Naive B cell (primary cell): ENCODE measurements around the gene DHPS. TPM values are rescaled to one million over a fixed set of nuclear protein-coding genes. Genes with fewer than 3 reads are reported as not detected.
"Not testable (repeated sequence)": the region's sequence is repeated elsewhere in the genome, so short reads cannot be mapped to it uniquely, and the experiment has no call there.

ENCODE experiments used
- ATAC-seq, 2 donors: fragments of 150-1000 bp; cut with Tn5 transposase; 2 replicates each; pipeline ENCODE4 v1.10.0; 2021; ENCODE audit warnings: low read depth in 2 of 2, mild to moderate bottlenecking in 2 of 2, moderate library complexity in 2 of 2
- DNase-seq: peaks from one replicate; pipeline ENCODE4 v3.0.0; 2022
- H3K27ac Mint-ChIP-seq, 6 donors: one replicate each; pipeline ENCODE4 v1.8.0; 2020 to 2022; ENCODE audit warnings: mild to moderate bottlenecking in 6 of 6, mixed read lengths in 6 of 6, moderate library complexity in 5 of 6, inconsistent platforms in 2 of 6
- H3K27me3 Mint-ChIP-seq, 3 donors: one replicate each; pipeline ENCODE4 v1.8.0; 2021 to 2022; ENCODE audit warnings: mixed read lengths in 3 of 3, mild to moderate bottlenecking in 1 of 3
- H3K36me3 Mint-ChIP-seq, 2 donors: one replicate each; pipeline ENCODE4 v1.8.0; 2020 to 2022; ENCODE audit warnings: mixed read lengths in 2 of 2, inconsistent platforms in 1 of 2, mild to moderate bottlenecking in 1 of 2
- H3K4me1 Mint-ChIP-seq, 3 donors: one replicate each; pipeline ENCODE4 v1.8.0; 2020 to 2022; ENCODE audit warnings: mixed read lengths in 3 of 3, inconsistent platforms in 1 of 3, mild to moderate bottlenecking in 1 of 3, moderate library complexity in 1 of 3
- H3K4me3 Mint-ChIP-seq, 8 donors: one replicate each; pipeline ENCODE4 v1.8.0; 2020 to 2022; ENCODE audit warnings: mild to moderate bottlenecking in 8 of 8, mixed read lengths in 8 of 8, moderate library complexity in 8 of 8, inconsistent platforms in 2 of 8
- H3K9me3 Mint-ChIP-seq, 7 donors: one replicate each; pipeline ENCODE4 v1.8.0; 2020 to 2022; ENCODE audit warnings: mixed read lengths in 7 of 7, mild to moderate bottlenecking in 5 of 7, inconsistent platforms in 2 of 7, moderate library complexity in 1 of 7
- polyA plus RNA-seq, 6 donors: library from polyadenylated mRNA; unstranded; fragments of 300-500 nt; fragmentation: Illumina TruSeq; gene quantifications; one replicate each; pipeline ENCODE4 v1.2.3, GENCODE V29; 2021; ENCODE audit warnings: low read depth in 6 of 6

The DHPS gene
- polyA plus RNA-seq, 6 donors from 2014 or later: 83.5 to 132 (median 85.5) TPM

GRCh38 chr19:12696366-12697335 lies 15.0 kb upstream of the DHPS start, which contains the start of gene FBXW9:
TSS of gene FBXW9 (minus strand) at chr19:12696631. CDS start at chr19:12696581, 50 bp downstream.
- Mint-ChIP-seq H3K4me3 (peak within 1 kb of the TSS; percentile 84 to 97 (median 94)), H3K4me1 (peaks cover 4 to 12% (median 5%) of the 10 kb centered on the region in 3 donors), H3K9me3 (no peaks in the 10 kb centered on the region), H3K36me3 (no peaks in the 10 kb centered on the region), H3K27me3 (no peaks in the 10 kb centered on the region), H3K27ac (peak within 1 kb of the TSS; percentile 94 to 98 (median 97))
- DNase-seq (peak; percentile 93), ATAC-seq (peak; percentile 93 to 95)

- Mint-ChIP-seq H3K27ac (peak overlapping the region in 5 of 6 donors; percentile 49 to 97 (median 97)), H3K4me3 (peak overlapping the region; percentile 84 to 97 (median 94)), H3K36me3 (no peaks in the 10 kb centered on the region), H3K27me3 (no peaks in the 10 kb centered on the region), H3K9me3 (no peaks in the 10 kb centered on the region), H3K4me1 (peaks cover 4 to 12% (median 5%) of the 10 kb centered on the region in 3 donors)
- DNase-seq (no peak), ATAC-seq (peak in 1 of 2 donors; percentile 1)
These were observed 14.3 kb upstream of the DHPS start for GRCh38 chr19:12695997-12696365.

- peaks cover 4 to 12% (median 5%) of the 10 kb centered on the region in 3 donors for H3K4me1 Mint-ChIP-seq
- no peak for DNase-seq
- H3K9me3 Mint-ChIP-seq: no peaks in the 10 kb centered on the region
- H3K27ac Mint-ChIP-seq: peak overlapping the region in 3 of 6 donors; percentile 49 to 78 (median 70)
- peak overlapping the region; percentile 64 to 95 (median 90) for H3K4me3 Mint-ChIP-seq
- no peaks in the 10 kb centered on the region for H3K27me3 Mint-ChIP-seq
- no peak for ATAC-seq
- no peaks in the 10 kb centered on the region for H3K36me3 Mint-ChIP-seq
These were observed 13.8 kb upstream of the DHPS start for GRCh38 chr19:12695514-12695913.

- Mint-ChIP-seq H3K4me1 (peaks cover 4 to 12% (median 5%) of the 10 kb centered on the region in 3 donors), H3K36me3 (no peaks in the 10 kb centered on the region), H3K27ac (no peak overlapping the region), H3K27me3 (no peaks in the 10 kb centered on the region), H3K9me3 (no peaks in the 10 kb centered on the region), H3K4me3 (peak overlapping the region in 7 of 8 donors; percentile 6 to 95 (median 64))
- ATAC-seq: no peak
- DNase-seq: no peak
These were observed 13.4 kb upstream of the DHPS start for GRCh38 chr19:12695096-12695495.

GRCh38 chr19:12694641-12695040 lies 13.0 kb upstream of the DHPS start:
- DNase-seq: no peak
- no peaks in the 10 kb centered on the region for H3K36me3 Mint-ChIP-seq
- H3K9me3 Mint-ChIP-seq: no peaks in the 10 kb centered on the region
- H3K27ac Mint-ChIP-seq: no peak overlapping the region
- ATAC-seq: no peak
- no peaks in the 10 kb centered on the region for H3K27me3 Mint-ChIP-seq
- H3K4me1 Mint-ChIP-seq: peaks cover 4 to 12% (median 5%) of the 10 kb centered on the region in 3 donors
- peak overlapping the region in 3 of 8 donors; percentile 16 to 95 (median 64) for H3K4me3 Mint-ChIP-seq

- Mint-ChIP-seq H3K27ac (no peak overlapping the region), H3K4me1 (peaks cover under 1 to 10% (median 5%) of the 10 kb centered on the region in 3 donors), H3K36me3 (no peaks in the 10 kb centered on the region), H3K4me3 (no peak overlapping the region), H3K9me3 (no peaks in the 10 kb centered on the region), H3K27me3 (no peaks in the 10 kb centered on the region)
- ATAC-seq (no peak), DNase-seq (no peak)
These were observed 11.3 kb upstream of the DHPS start for GRCh38 chr19:12692960-12693359.

GRCh38 chr19:12689581-12690216 lies 8.0 kb upstream of the DHPS start:
- Mint-ChIP-seq H3K36me3 (no peaks in the 10 kb centered on the region), H3K9me3 (no peaks in the 10 kb centered on the region), H3K27me3 (no peaks in the 10 kb centered on the region), H3K4me1 (no peaks in the 10 kb centered on the region), H3K4me3 (no peak overlapping the region), H3K27ac (no peak overlapping the region)
- ATAC-seq: no peak
- no peak for DNase-seq

- Mint-ChIP-seq H3K27ac (no peak overlapping the region), H3K4me1 (peaks cover 0 to under 1% (median 0%) of the 10 kb centered on the region in 3 donors), H3K4me3 (no peak overlapping the region), H3K27me3 (no peaks in the 10 kb centered on the region), H3K36me3 (no peaks in the 10 kb centered on the region), H3K9me3 (no peaks in the 10 kb centered on the region)
- DNase-seq (no peak), ATAC-seq (no peak)
These were observed 7.3 kb upstream of the DHPS start for GRCh38 chr19:12689012-12689411.

GRCh38 chr19:12687496-12688196 lies 6.0 kb upstream of the DHPS start, which contains the start of gene GNG14:
TSS of gene GNG14 (plus strand) at chr19:12687998. CDS start at chr19:12688049, 51 bp downstream.
- no peak for ATAC-seq
- DNase-seq: no peak
- peaks cover 0 to 3% (median 0%) of the 10 kb centered on the region in 3 donors for H3K4me1 Mint-ChIP-seq
- H3K27me3 Mint-ChIP-seq: no peaks in the 10 kb centered on the region
- H3K36me3 Mint-ChIP-seq: no peaks in the 10 kb centered on the region
- H3K9me3 Mint-ChIP-seq: no peaks in the 10 kb centered on the region
- H3K27ac Mint-ChIP-seq: no peak within 1 kb of the TSS
- no peak within 1 kb of the TSS for H3K4me3 Mint-ChIP-seq

GRCh38 chr19:12685831-12686230 lies 4.2 kb upstream of the DHPS start:
- peaks cover 6 to 13% (median 9%) of the 10 kb centered on the region in 3 donors for H3K4me1 Mint-ChIP-seq
- H3K27ac Mint-ChIP-seq: no peak overlapping the region
- ATAC-seq (no peak), DNase-seq (no peak)
- no peaks in the 10 kb centered on the region for H3K27me3 Mint-ChIP-seq
- H3K9me3 Mint-ChIP-seq: no peaks in the 10 kb centered on the region
- no peak overlapping the region for H3K4me3 Mint-ChIP-seq
- H3K36me3 Mint-ChIP-seq: no peaks in the 10 kb centered on the region

GRCh38 chr19:12680034-12680433 lies 1.6 kb downstream of the DHPS start:
- peaks cover 0 to 7% of the 10 kb centered on the region in 2 donors for H3K36me3 Mint-ChIP-seq
- H3K27me3 Mint-ChIP-seq: no peaks in the 10 kb centered on the region
- ATAC-seq (no peak), DNase-seq (no peak)
- peak overlapping the region; percentile 12 to 99 (median 58) for H3K4me3 Mint-ChIP-seq
- H3K9me3 Mint-ChIP-seq: no peaks in the 10 kb centered on the region
- H3K27ac Mint-ChIP-seq: peak overlapping the region in 1 of 6 donors; percentile 57
- H3K4me1 Mint-ChIP-seq: peaks cover 32% of the 10 kb centered on the region in 3 donors

- not testable (repeated sequence) for H3K27ac Mint-ChIP-seq, H3K9me3 Mint-ChIP-seq, ATAC-seq, H3K27me3 Mint-ChIP-seq, DNase-seq
- H3K4me1 Mint-ChIP-seq: peaks cover 32 to 45% (median 35%) of the 10 kb centered on the region in 3 donors
- peaks cover 0 to 16% of the 10 kb centered on the region in 2 donors for H3K36me3 Mint-ChIP-seq
- peak overlapping the region in 1 of 8 donors; percentile 63 for H3K4me3 Mint-ChIP-seq
These were observed 3.6 kb downstream of the DHPS start for GRCh38 chr19:12678039-12678438.

GRCh38 chr19:12676928-12677327 lies 4.8 kb downstream of the DHPS start:
- Mint-ChIP-seq H3K27ac (peak overlapping the region in 5 of 6 donors; percentile 9 to 70 (median 32)), H3K4me1 (peaks cover 37 to 50% (median 39%) of the 10 kb centered on the region in 3 donors), H3K36me3 (peaks cover 0 to 16% of the 10 kb centered on the region in 2 donors), H3K27me3 (no peaks in the 10 kb centered on the region), H3K4me3 (peak overlapping the region in 2 of 8 donors; percentile 47 to 67), H3K9me3 (no peaks in the 10 kb centered on the region)
- ATAC-seq: no peak
- no peak for DNase-seq
